GM12892 (cell line): ENCODE results near the gene TBCE.

Experiments used
- POLR2A ChIP-seq: IDR thresholded peaks from 2 replicates; pipeline ENCODE4 v1.6.1; 2011; ENCODE audit warnings: low read depth, low read length, control low read depth
- POLR2AphosphoS5 ChIP-seq: IDR thresholded peaks from 2 replicates; pipeline ENCODE4 v1.6.1; 2011; ENCODE audit warnings: low read depth, low read length, control low read depth
- TAF1 ChIP-seq: IDR thresholded peaks from 2 replicates; pipeline ENCODE4 v1.6.1; 2011; ENCODE audit warnings: low read depth, mild to moderate bottlenecking, control low read depth, low read length, borderline replicate concordance

GRCh38 chr1:235351898-235352297, 15.3 kb upstream of the TBCE start:
- TF ChIP-seq POLR2AphosphoS5 = no peak
- no peak for TF ChIP-seq TAF1
- no peak for TF ChIP-seq POLR2A
